Activated T-helper 1 cell treated with anti-CD3 and anti-CD28 coated beads, Interleukin-12 subunit alpha, Interleukin-12 subunit beta, Interleukin-2, Interleukin-4 antibody, amounts not matched to agents 30 ng/mL and 10 ng/mL and 1 ng/mL, durations not matched to agents 14 hours and 24 hours and 36 hours (primary cell): ENCODE data around the gene PSMA7. TPM values are rescaled to one million over a fixed set of nuclear protein-coding genes. Genes with fewer than 3 reads are reported as not detected.
A peak's percentile ranks its signal among the peaks of the same experiment; 100 is the strongest.

ENCODE experiments used
- DNase-seq: peaks from one replicate; pipeline ENCODE4 v3.0.0; 2021; ENCODE audit warnings: low spot score
- H3K27ac Mint-ChIP-seq: one replicate; pipeline ENCODE4 v1.8.0; 2021; ENCODE audit warnings: mild to moderate bottlenecking, mixed read lengths
- H3K27me3 Mint-ChIP-seq: one replicate; pipeline ENCODE4 v1.8.0; 2022; ENCODE audit warnings: mild to moderate bottlenecking, moderate library complexity, mixed read lengths; ENCODE audit not compliant: insufficient read depth
- H3K36me3 Mint-ChIP-seq: one replicate; pipeline ENCODE4 v1.8.0; 2021; ENCODE audit warnings: low read depth, mixed read lengths
- H3K4me1 Mint-ChIP-seq: one replicate; pipeline ENCODE4 v1.8.0; 2021; ENCODE audit warnings: low read depth, mixed read lengths
- H3K4me3 Mint-ChIP-seq: one replicate; pipeline ENCODE4 v1.8.0; 2021; ENCODE audit warnings: mild to moderate bottlenecking, moderate library complexity, mixed read lengths
- H3K9me3 Mint-ChIP-seq: one replicate; pipeline ENCODE4 v1.8.0; 2021; ENCODE audit warnings: mixed read lengths
- intact Hi-C: fragments of 100-400 bp; cut with micrococcal nuclease; formaldehyde crosslinking; loops from one replicate; pipeline ENCODE4 v1.15.1; 2024
- total RNA-seq: library from RNA; stranded (reverse); gene quantifications from 2 replicates; pipeline ENCODE4 v1.2.3, GENCODE V29; 2022

PSMA7 gene
- total RNA-seq, 1 donor from 2014 or later = 444 TPM

- no peak overlapping the region for H3K27ac Mint-ChIP-seq
- H3K36me3 Mint-ChIP-seq = peaks cover 7% of the 10 kb centered on the region
- H3K27me3 Mint-ChIP-seq = no peaks in the 10 kb centered on the region
- intact Hi-C loops = no loop called here
- H3K4me3 Mint-ChIP-seq = no peak overlapping the region
- no peaks in the 10 kb centered on the region for H3K9me3 Mint-ChIP-seq
- peaks cover 11% of the 10 kb centered on the region for H3K4me1 Mint-ChIP-seq
- DNase-seq = no peak
These were observed 35.3 kb upstream of the PSMA7 start for GRCh38 chr20:62178316-62179161.

DNA sequence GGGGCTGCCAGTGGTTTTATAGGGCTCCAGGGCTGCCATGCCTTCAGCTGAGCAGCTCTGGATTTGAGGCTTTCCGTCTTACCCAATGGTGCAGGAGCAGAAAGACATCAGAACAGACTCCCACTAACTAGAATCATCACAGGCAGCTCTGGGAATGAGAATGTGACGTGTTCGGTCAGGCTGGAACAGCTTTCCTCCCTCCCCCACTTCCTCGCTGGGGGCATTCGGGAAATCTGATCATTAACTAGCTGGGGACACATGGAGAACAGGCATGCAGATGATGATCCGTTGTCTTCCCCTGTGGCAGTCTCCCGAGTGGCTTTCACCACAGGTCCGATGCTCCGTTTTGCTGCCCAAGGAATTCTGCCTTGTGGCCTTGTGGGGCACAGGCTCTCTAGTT, 34.1 kb upstream of the PSMA7 start:
- DNase-seq = no peak
- Mint-ChIP-seq H3K4me3 (no peak overlapping the region), H3K27me3 (no peaks in the 10 kb centered on the region), H3K9me3 (no peaks in the 10 kb centered on the region), H3K4me1 (peaks cover 9% of the 10 kb centered on the region), H3K36me3 (peaks cover 7% of the 10 kb centered on the region), H3K27ac (no peak overlapping the region)
- intact Hi-C loops = no loop called here

DNA sequence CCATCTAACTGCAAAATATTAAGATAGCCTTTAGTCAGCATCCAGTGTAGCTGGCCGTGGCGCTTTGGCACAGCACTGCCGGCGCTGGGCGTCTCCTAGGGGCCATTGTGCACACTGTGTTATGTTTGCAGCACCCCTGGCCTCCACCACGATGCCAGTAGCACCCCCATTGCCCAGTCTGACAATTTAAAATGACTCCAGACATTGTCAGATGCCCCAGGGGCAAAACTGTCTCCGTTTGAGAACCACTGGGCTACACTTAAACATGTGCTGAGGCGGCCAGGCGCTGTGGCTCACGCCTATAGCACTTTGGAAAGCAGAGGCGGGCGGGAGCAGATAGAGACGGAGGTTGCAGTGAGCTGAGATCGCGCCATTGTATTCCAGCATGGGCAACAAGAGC, 33.7 kb upstream of the PSMA7 start:
- no peaks in the 10 kb centered on the region for H3K27me3 Mint-ChIP-seq

DNA sequence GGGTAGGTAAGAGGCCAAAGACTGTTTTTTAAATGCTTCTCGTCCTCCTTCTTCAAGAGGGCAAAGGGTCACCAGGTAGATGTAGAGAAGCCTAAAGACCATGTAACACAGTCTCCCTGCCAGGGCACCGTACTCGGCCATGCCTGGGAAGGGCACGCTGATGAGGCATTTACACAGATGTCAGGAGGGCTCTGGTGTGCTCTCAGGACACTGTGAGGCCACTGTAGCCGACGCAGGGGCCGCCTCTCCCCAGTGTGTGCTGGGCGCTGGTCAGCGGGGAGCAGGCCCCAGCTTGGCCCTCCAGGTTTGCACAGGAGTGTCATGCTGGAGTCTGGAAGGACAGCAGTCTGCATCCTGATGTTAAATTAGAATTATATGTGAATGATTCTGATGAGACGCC, 32.5 kb upstream of the PSMA7 start:
- Mint-ChIP-seq H3K27me3 (no peaks in the 10 kb centered on the region), H3K9me3 (no peaks in the 10 kb centered on the region), H3K4me3 (no peak overlapping the region), H3K4me1 (no peaks in the 10 kb centered on the region), H3K27ac (no peak overlapping the region), H3K36me3 (peaks cover 10% of the 10 kb centered on the region)
- no peak for DNase-seq
- intact Hi-C loops = no loop called here

More for the DNA sequence above, 33.7 kb upstream of the PSMA7 start:
- intact Hi-C loops = no loop called here
- peaks cover 7% of the 10 kb centered on the region for H3K36me3 Mint-ChIP-seq
- no peaks in the 10 kb centered on the region for H3K9me3 Mint-ChIP-seq
- DNase-seq = no peak
- H3K4me1 Mint-ChIP-seq = peaks cover 4% of the 10 kb centered on the region
- H3K4me3 Mint-ChIP-seq = no peak overlapping the region
- no peak overlapping the region for H3K27ac Mint-ChIP-seq

- H3K4me3 Mint-ChIP-seq = no peak overlapping the region
- intact Hi-C loops = no loop called here
- peaks cover 10% of the 10 kb centered on the region for H3K36me3 Mint-ChIP-seq
- H3K4me1 Mint-ChIP-seq = no peaks in the 10 kb centered on the region
- peak overlapping the region; percentile 44 for H3K27ac Mint-ChIP-seq
- no peak for DNase-seq
- no peaks in the 10 kb centered on the region for H3K27me3 Mint-ChIP-seq
- no peaks in the 10 kb centered on the region for H3K9me3 Mint-ChIP-seq
These were observed 31.9 kb upstream of the PSMA7 start for GRCh38 chr20:62174870-62175624.

DNA sequence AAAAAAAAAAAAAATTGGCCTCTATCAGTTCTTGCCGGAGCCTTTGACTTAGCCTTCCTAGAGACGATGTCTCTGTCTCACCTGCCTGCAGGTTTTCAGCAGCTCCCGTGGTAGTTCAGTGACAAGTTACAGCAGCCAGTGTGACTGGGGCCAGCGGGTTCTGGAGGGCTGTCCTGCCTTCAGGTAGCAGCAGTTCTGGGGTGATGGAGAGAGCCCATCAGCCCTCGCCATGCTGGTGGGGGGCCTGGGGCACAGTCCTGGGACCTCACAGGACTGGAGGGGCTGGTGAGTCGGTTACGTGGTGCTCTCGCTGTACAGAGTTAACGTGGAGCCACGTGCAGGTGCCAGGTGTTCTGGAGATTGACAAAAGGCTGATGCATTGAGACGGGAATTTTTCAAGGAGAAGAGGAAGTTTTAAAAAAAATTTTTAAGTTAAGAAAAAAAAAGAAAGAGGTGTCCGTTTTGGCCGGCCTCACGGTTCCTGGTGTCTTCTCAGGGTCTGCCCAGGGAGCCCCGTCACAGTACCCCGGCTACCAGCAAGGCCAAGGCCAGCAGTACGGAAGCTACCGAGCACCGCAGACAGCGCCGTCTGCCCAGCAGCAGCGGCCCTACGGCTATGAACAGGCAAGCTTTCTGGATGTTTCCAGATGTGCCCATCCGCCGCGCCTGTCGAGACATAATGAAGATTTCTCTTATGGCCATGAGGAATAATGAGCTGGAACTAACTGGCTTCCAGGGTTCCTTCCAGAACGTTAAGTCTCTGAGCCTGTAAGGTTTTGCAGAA, 31.0 kb upstream of the PSMA7 start:
- H3K9me3 Mint-ChIP-seq = no peaks in the 10 kb centered on the region
- peaks cover 10% of the 10 kb centered on the region for H3K36me3 Mint-ChIP-seq
- no peaks in the 10 kb centered on the region for H3K4me1 Mint-ChIP-seq
- no peak overlapping the region for H3K27ac Mint-ChIP-seq
- H3K4me3 Mint-ChIP-seq = no peak overlapping the region
- intact Hi-C loops = no loop called here
- DNase-seq = no peak
- no peaks in the 10 kb centered on the region for H3K27me3 Mint-ChIP-seq

DNA sequence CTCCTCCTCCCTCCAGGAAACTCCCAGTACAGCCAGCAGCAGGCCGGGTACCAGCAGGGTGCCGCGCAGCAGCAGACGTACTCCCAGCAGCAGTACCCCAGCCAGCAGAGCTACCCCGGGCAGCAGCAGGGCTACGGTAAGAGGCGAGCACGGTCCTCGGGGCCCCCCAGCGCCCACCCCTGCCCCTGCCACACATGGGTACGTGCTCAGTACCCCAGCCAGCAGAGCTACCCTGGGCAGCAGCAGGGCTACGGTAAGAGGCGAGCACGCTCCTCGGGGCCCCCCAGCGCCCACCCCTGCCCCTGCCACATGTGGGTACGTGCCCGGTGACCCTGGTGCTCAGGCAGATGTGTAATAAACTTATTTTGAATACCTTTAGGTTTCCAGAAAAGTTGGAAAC, 29.5 kb upstream of the PSMA7 start:
- Mint-ChIP-seq H3K4me1 (no peaks in the 10 kb centered on the region), H3K27me3 (no peaks in the 10 kb centered on the region), H3K9me3 (no peaks in the 10 kb centered on the region), H3K27ac (no peak overlapping the region), H3K36me3 (peaks cover 13% of the 10 kb centered on the region), H3K4me3 (no peak overlapping the region)
- no peak for DNase-seq
- intact Hi-C loops = no loop called here

DNA sequence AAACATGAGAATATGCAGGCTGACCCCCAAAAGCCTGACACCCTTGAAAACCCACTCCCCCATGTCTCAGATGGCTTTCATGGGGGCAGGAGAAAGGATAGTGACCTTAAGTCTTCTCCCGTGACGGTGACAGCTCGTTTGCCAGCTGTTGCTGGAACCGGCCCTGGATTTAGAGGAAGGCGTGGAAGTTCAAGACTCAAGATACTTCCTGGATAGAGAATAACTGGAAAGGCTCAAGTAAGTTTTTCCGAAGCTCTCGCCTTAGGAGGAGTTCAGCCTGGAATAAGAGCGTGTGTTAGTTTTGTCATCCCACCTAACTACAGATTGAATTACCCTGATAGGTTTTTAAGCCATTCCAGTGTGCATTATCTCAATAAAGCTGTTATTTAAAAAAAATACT, 28.1 kb upstream of the PSMA7 start:
- H3K36me3 Mint-ChIP-seq = peaks cover 13% of the 10 kb centered on the region
- no peak for DNase-seq
- H3K4me3 Mint-ChIP-seq = no peak overlapping the region
- no peaks in the 10 kb centered on the region for H3K4me1 Mint-ChIP-seq
- intact Hi-C loops = no loop called here
- H3K27me3 Mint-ChIP-seq = no peaks in the 10 kb centered on the region
- no peaks in the 10 kb centered on the region for H3K9me3 Mint-ChIP-seq
- no peak overlapping the region for H3K27ac Mint-ChIP-seq

- Mint-ChIP-seq H3K27ac (no peak overlapping the region), H3K36me3 (peaks cover 14% of the 10 kb centered on the region), H3K9me3 (no peaks in the 10 kb centered on the region), H3K4me1 (no peaks in the 10 kb centered on the region), H3K27me3 (no peaks in the 10 kb centered on the region), H3K4me3 (no peak overlapping the region)
- DNase-seq = no peak
- intact Hi-C loops = no loop called here
These were observed 27.3 kb upstream of the PSMA7 start for GRCh38 chr20:62170536-62170935.

GRCh38 chr20:62168890-62169435, 25.8 kb upstream of the PSMA7 start:
- no peaks in the 10 kb centered on the region for H3K4me1 Mint-ChIP-seq
- H3K36me3 Mint-ChIP-seq = peaks cover 13% of the 10 kb centered on the region
- DNase-seq = no peak
- intact Hi-C loops = no loop called here
- H3K27ac Mint-ChIP-seq = no peak overlapping the region
- no peaks in the 10 kb centered on the region for H3K27me3 Mint-ChIP-seq
- H3K9me3 Mint-ChIP-seq = no peaks in the 10 kb centered on the region
- H3K4me3 Mint-ChIP-seq = no peak overlapping the region

- intact Hi-C loops = no loop called here
These were observed 24.9 kb upstream of the PSMA7 start for GRCh38 chr20:62168061-62168460.

GRCh38 chr20:62167474-62167873, 24.3 kb upstream of the PSMA7 start:
- Mint-ChIP-seq H3K36me3 (peaks cover 15% of the 10 kb centered on the region), H3K4me1 (no peaks in the 10 kb centered on the region), H3K27me3 (no peaks in the 10 kb centered on the region), H3K9me3 (no peaks in the 10 kb centered on the region), H3K27ac (no peak overlapping the region), H3K4me3 (no peak overlapping the region)
- intact Hi-C loops = no loop called here
- no peak for DNase-seq

More at GRCh38 chr20:62168061-62168460, 24.9 kb upstream of the PSMA7 start:
- no peaks in the 10 kb centered on the region for H3K9me3 Mint-ChIP-seq
- H3K4me1 Mint-ChIP-seq = no peaks in the 10 kb centered on the region
- H3K4me3 Mint-ChIP-seq = no peak overlapping the region
- no peak for DNase-seq
- peaks cover 15% of the 10 kb centered on the region for H3K36me3 Mint-ChIP-seq
- H3K27me3 Mint-ChIP-seq = no peaks in the 10 kb centered on the region
- H3K27ac Mint-ChIP-seq = no peak overlapping the region
